ENCODE results near the gene PCBP3.

DNA sequence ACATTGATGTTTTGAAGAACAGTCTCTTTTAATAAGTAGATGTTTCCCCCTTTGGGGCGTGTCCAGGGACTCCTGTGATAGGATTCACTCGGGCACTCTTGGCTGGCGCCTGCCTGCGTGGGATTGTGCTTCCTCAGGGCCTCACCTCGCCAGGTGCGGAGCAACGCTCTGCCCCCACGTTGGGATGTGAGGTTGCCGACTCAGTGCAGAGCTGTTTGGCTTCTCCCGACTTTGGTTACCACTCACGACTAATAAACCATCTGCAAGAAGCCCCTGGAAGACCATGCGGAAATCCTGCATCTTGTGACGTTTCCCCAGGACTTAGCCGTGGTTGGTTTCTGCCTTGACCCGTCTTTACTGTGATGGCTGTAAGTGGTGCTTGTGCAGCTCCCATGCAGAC, 106.4 kb downstream of the PCBP3 start:
- TF ChIP-seq, protein P1, sequence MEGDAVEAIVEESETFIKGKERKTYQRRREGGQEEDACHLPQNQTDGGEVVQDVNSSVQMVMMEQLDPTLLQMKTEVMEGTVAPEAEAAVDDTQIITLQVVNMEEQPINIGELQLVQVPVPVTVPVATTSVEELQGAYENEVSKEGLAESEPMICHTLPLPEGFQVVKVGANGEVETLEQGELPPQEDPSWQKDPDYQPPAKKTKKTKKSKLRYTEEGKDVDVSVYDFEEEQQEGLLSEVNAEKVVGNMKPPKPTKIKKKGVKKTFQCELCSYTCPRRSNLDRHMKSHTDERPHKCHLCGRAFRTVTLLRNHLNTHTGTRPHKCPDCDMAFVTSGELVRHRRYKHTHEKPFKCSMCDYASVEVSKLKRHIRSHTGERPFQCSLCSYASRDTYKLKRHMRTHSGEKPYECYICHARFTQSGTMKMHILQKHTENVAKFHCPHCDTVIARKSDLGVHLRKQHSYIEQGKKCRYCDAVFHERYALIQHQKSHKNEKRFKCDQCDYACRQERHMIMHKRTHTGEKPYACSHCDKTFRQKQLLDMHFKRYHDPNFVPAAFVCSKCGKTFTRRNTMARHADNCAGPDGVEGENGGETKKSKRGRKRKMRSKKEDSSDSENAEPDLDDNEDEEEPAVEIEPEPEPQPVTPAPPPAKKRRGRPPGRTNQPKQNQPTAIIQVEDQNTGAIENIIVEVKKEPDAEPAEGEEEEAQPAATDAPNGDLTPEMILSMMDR (IDR thresholded peaks at IDR 0.05), result no peak
- TF ChIP-seq POLR2A (IDR thresholded peaks at IDR 0.05), result no peak
